Suppressor macrophage treated with lipopolysaccharide for 4 hours (primary cell): ENCODE measurements around the gene MALSU1.

Source experiments
- DNase-seq: peaks from one replicate; pipeline ENCODE4 v3.0.0-alpha.2; 2020

The MALSU1 gene

GRCh38 chr7:23336799-23337283 is 37.7 kb downstream of the MALSU1 start:
- no peak for DNase-seq

DNA sequence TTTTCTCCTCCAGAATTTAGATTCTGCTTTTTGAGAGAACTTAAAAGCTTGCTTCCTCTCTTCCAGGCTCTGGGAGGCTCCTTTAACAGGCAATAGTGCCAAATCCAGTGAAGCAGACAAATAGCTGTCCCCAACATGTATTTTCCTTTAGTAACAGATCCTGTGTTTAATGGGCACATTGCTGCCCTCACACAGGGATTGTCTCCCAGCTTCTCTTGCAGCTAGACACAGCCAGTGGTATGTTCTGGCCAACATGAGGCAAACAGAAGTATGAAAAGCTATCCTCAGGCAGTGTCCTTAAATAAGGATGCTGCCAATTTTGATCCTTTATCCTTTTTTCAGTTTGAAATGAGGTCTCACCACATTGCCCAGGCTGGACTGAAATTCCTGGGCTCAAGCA is 38.2 kb downstream of the MALSU1 start:
- DNase-seq: no peak

GRCh38 chr7:23338439-23338838 is 39.3 kb downstream of the MALSU1 start:
- DNase-seq: no peak

DNA sequence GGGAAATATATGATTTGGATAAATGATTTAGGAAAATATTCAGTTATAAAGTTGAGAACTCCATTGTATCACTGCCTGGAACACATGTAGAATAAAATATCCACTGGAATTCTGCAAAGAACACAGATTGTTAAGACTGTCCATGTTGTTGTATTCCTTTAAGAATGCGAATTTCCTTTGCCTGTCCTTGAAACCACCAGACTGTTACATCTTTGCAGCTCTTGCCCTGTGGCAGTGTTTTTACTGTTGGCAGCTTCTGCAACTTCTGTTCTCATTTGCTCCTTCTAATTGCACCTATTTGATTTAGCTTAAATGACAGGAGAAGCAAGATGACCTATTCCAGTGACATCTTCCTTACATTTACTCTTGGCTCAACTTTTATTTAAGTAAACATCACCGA is 39.7 kb downstream of the MALSU1 start:
- no peak for DNase-seq

- DNase-seq: no peak
These were observed 42.9 kb downstream of the MALSU1 start for GRCh38 chr7:23341846-23342598.

DNA sequence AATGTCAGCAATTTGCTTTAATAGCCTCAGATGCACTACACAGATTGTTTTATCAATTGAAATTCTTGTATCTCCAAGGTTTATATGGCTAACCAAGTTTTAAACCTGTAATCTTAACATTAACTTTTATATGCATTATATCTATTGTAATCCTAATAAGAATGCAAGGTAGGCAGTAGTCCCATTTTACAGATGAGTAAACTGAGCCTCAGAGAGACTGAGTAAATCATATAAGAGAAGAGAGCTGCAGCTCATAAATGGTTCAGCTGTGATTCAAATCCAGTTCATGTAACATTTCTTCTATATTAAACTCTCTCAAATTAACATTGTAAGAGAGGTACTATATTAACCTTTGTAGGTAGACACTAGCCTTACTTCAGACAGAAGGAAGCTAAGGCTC is 44.0 kb downstream of the MALSU1 start:
- no peak for DNase-seq

GRCh38 chr7:23343806-23344475 is 44.8 kb downstream of the MALSU1 start:
- DNase-seq: no peak

DNA sequence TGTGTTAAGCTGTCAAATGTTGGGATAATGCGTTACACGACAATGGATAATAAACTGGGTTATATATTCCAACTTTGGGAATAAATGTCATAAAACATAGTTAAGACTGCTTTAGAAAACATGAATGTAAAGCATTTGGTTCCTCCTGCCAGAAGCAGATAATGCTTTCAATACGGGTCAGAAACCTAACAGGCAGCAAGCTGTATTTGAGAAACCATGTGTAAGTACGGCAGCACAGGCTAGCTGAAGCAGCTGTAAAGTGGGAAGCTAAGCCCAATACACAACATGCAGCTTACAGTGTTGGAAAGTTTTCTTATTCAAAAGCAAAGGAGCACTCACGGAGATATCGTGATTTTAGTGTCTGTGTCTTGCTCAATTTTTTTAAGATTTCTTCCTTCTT is 46.5 kb downstream of the MALSU1 start:
- DNase-seq: no peak

- peak; percentile 49 for DNase-seq
These were observed 47.2 kb downstream of the MALSU1 start for GRCh38 chr7:23346316-23346715.

- peak; percentile 24 for DNase-seq
These were observed 48.0 kb downstream of the MALSU1 start for GRCh38 chr7:23347033-23347681.

GRCh38 chr7:23347682-23348180 is 48.6 kb downstream of the MALSU1 start:
- peak; percentile 73 for DNase-seq

- DNase-seq: no peak
These were observed 50.5 kb downstream of the MALSU1 start for GRCh38 chr7:23349484-23350157.

GRCh38 chr7:23350466-23350865 is 51.3 kb downstream of the MALSU1 start:
- DNase-seq: no peak

GRCh38 chr7:23353172-23353571 is 54.0 kb downstream of the MALSU1 start:
- DNase-seq: no peak

DNA sequence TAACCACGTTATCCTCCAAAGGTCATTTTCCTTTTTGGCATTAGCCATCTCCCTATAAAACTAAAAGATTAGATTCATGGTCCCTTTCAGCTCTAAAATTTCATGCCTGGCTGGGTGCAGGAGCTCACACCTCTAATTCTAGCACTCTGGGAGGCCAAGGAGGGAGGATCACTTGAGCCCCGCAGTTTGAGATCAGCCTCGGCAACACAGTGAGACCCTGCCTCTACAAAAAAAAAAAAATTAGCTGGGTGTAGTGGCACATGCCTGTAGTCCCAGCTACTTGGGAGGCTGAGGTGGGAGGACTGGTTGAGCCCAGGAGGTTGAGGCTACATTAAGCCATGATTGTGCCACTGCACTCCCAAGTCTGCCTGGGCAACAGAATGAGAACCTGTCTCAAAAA is 57.0 kb downstream of the MALSU1 start:
- no peak for DNase-seq

DNA sequence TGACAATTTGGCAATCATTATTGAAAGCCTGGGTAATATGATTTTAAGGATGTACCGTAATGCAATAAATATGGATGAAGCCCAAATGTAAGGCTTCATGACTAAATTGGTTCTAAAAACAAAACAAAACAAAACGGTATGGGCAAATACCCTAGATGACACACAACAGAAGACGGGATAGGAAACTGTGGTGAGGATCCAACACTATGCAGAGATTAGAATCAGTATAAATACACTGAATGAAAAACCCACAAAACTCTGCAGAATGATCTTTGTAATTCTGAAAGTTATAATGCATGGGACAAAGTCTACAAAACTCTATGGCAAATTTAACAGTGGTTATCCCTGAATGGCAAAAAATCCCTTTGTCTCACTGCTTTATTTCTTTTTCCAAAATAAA is 57.6 kb downstream of the MALSU1 start:
- DNase-seq: no peak

DNA sequence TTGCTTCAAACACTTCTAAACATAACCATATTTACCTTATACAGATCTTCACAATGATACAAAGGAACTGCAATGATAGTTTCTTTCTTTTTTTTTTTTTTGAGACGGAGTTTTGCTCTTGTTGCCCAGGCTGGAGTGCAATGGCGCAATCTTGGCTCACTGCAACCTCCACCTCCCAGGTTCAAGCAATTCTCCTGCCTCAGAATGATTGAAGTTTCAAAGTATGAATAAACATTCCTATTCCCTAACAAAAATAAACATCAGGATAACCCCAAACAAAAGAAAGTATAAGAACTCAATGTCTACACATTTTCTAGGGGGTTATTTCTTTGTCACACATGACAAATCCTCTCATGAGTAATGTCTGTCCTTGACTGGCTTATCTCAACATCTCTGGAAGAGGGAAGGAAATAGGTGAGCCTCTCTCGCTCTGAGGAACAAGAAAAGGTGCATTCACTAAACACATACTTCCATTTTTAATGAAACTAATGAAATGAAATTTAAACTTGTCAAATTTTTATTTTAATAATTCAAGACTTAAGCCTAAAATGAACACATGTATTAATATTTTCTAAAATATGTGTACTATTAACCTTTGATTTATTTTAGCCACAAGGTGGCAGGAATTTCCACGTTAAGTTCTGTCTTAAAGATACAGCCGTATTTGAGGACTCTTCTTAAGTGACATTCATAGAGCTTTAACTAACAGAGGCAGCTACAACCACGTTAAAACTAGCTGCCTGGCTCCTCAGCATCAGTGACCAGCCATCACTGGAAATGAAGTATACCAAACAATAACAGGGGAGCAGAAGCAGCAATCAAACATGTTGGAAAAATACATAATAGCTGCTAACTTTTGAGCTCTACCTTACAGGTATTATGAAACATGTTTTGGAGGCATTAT is 58.3 kb downstream of the MALSU1 start:
- DNase-seq: peak; percentile 25

DNA sequence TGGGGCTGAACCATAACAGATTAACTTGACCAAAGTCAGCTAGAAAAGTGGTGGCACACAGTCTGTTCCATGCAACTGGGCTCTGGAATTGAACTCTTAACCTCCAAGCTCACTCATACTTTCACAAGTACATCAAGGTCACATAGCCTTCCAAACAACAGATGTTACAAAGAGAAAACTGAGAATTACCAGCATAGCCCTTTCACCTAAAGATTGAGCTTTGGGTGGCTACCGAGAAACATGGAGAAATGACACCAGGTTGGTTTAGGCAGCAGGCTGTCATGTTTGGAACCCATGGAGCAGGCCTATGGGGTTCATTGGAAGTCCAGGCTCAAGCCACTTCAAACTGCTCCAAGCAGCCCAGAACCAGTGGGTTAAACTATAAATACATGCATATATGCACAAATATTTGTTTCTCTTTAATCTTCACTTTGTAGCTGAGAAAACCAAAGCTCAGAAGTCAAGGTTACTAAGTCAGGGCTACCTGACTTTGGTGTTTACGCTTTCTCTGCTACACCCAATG is 59.1 kb downstream of the MALSU1 start:
- no peak for DNase-seq
